Stomach (tissue), 19 donors: ENCODE measurements around the gene SRMS. TPM values are rescaled to one million over a fixed set of nuclear protein-coding genes. Genes with fewer than 3 reads are reported as not detected.

ENCODE experiments used
- DNase-seq, 2 donors: peaks; one replicate each; pipeline versions ENCODE4 v3.0.0 to v3.0.0-alpha.2; 2013 to 2019
- H3K27ac ChIP-seq, 5 donors: fragments of 200-600 bp in 4 of 5; sonication (generic) in 4 of 5; one replicate each; pipeline ENCODE4 v1.5.1; 2013 to 2019; ENCODE audit warnings: mild to moderate bottlenecking in 1 of 5, moderate library complexity in 1 of 5
- H3K27me3 ChIP-seq, 3 donors: fragments of 200-600 bp; sonication (generic); one replicate each; pipeline ENCODE4 v1.5.1; 2017 to 2019; ENCODE audit warnings: mixed run types in 1 of 3
- H3K36me3 ChIP-seq, 4 donors: fragments of 200-600 bp; sonication (generic); 1 replicate in 3 of 4; 2 replicates in 1 of 4; pipeline ENCODE4 v1.5.1; 2016 to 2019
- H3K4me1 ChIP-seq, 4 donors: fragments of 200-600 bp; sonication (generic); one replicate each; pipeline ENCODE4 v1.5.1; 2016 to 2019
- H3K4me3 ChIP-seq, 4 donors: fragments of 200-600 bp; sonication (generic) in 3 of 4; one replicate each; pipeline ENCODE4 v1.5.1; 2016 to 2019; ENCODE audit warnings: mild to moderate bottlenecking in 1 of 4
- H3K9me3 ChIP-seq, 4 donors: fragments of 200-600 bp; sonication (generic); one replicate each; pipeline ENCODE4 v1.5.1; 2016 to 2019
- EP300 ChIP-seq: sonication (generic); formaldehyde crosslinking; IDR thresholded peaks from one replicate; pipeline ENCODE4 v1.6.1; 2017; ENCODE audit warnings: antibody characterized with exemption
- POLR2A ChIP-seq, 4 donors: fragments of 450-650 bp; IDR thresholded peaks; one replicate each; pipeline ENCODE4 v1.6.1; 2016; ENCODE audit warnings: antibody characterized with exemption in 4 of 4, control low read depth in 2 of 4, mild to moderate bottlenecking in 1 of 4, moderate library complexity in 1 of 4
- POLR2AphosphoS5 ChIP-seq, 3 donors: sonication (generic); formaldehyde crosslinking; IDR thresholded peaks; one replicate each; pipeline ENCODE4 v1.6.1; 2016; ENCODE audit warnings: antibody characterized with exemption in 3 of 3
- WGBS, 5 donors: extraction: QIAGEN DNeasy Blood & Tissue Kit in 3 of 5; methylation state at CpG; one replicate each; pipeline versions ENCODE4 v1.1.5 to v1.1.7; 2013 to 2018; 5-methylcytosine and 5-hydroxymethylcytosine counted together
- intact Hi-C: fragments of 100-400 bp; cut with DNase I; formaldehyde crosslinking; loops from one replicate; pipeline ENCODE4 v1.15.1; 2023; ENCODE audit warnings: low total_unique reads
- long read RNA-seq, 10 donors: transcript quantifications; one replicate each; lab custom pipeline, GENCODE V29; 2026
- polyA plus RNA-seq, 3 donors: library from polyadenylated mRNA; stranded (reverse); fragments of 200-250 nt; gene quantifications; one replicate each; pipeline ENCODE4 v1.2.3, GENCODE V29; 2013
- total RNA-seq, 5 donors: library from RNA; depleted of rRNA; stranded (reverse); fragments of >200 nt; gene quantifications; one replicate each; pipeline versions ENCODE4 v1.1.0 to v1.2.3, GENCODE V29; 2014 to 2016
- TF ChIP-seq, protein P1 (sequence below), 7 experiments: fragments of 450-650 bp in 4 of 7; fragments of 200-600 bp in 3 of 7; sonication (generic) in 3 of 7; IDR thresholded peaks; one replicate each; pipeline ENCODE4 v1.5.1; 2016 to 2019; ENCODE audit warnings: antibody characterized with exemption in 7 of 7, control low read depth in 2 of 7, mild to moderate bottlenecking in 1 of 7
- donor health status: healthy with polysubstance abuse.
- donor health status: Bipolar disorder and iron deficiency.
- donor health status: healthy.

Gene SRMS, protein sequence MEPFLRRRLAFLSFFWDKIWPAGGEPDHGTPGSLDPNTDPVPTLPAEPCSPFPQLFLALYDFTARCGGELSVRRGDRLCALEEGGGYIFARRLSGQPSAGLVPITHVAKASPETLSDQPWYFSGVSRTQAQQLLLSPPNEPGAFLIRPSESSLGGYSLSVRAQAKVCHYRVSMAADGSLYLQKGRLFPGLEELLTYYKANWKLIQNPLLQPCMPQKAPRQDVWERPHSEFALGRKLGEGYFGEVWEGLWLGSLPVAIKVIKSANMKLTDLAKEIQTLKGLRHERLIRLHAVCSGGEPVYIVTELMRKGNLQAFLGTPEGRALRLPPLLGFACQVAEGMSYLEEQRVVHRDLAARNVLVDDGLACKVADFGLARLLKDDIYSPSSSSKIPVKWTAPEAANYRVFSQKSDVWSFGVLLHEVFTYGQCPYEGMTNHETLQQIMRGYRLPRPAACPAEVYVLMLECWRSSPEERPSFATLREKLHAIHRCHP
- total RNA-seq (1 to 10 TPM in 1 of 5 donors, under 1 TPM in 1, not detected in 3; 0.87 to 3.5 TPM), polyA plus RNA-seq (1 to 10 TPM in 1 of 3 donors, not detected in 2; 2.1 TPM)
- long read RNA-seq, donor 1: 0 reads
- long read RNA-seq, donor 2: 0 reads
- long read RNA-seq, donor 3: 0 reads
- long read RNA-seq, donor 4: 0 reads
- long read RNA-seq, donor 5: 0 reads
- long read RNA-seq, donor 6: 0 reads
- long read RNA-seq, donor 7: 0 reads
- long read RNA-seq, donor 8: 0 reads
- long read RNA-seq, donor 9: 0 reads
- long read RNA-seq, donor 10: 0 reads

DNA sequence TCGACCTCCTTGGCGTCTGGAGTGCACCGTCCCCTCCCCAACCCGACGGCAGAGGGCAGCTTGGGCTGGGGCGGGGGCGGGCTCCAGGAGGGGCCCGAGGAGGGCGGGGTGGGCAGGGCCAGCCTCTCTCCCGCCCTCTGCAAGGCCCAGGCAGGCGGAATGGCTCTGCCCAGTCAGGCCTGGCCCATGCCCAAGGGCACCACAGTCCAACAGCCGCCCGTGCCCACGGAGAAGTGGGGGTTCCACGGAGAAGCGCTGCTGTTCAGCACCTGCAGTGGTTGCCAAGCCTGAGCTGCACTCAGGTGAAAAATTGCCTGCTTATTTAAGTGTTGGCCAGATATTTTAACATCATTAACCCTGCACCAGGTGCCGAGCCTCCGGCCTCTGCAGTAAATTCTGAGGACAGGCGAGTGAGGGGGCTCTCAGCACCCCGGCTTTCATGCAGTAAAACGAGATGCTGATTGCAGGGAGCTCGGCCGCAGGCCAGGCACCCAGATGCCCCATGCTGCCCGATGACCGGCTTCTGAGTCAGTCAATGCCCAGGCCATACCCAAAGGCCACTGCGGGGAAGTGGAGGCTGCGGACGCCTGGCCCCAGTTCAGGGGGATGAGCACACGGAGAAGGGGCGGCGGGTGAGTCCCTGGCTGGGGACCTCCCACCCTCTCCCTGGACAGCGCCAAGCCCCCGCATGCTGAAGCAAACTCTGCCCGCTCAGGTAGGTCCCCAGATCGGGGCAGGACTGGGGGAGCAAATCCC, at the start of gene SRMS:
Gene SRMS (minus strand): TSS at position 25 of the 756 bp plus-strand sequence. CDS start 286 bp downstream, outside the sequence.
- H3K9me3 ChIP-seq: no peaks in the 10 kb centered on the region
- H3K4me3 ChIP-seq: no peak within 1 kb of the TSS
- peaks cover 0 to 82% (median 4%) of the 10 kb centered on the region in 3 donors for H3K27me3 ChIP-seq
- intact Hi-C loops: no loop called here
- no peak for DNase-seq
- no peak within 1 kb of the TSS for H3K27ac ChIP-seq
- H3K4me1 ChIP-seq: peaks cover 0 to 13% (median 3%) of the 10 kb centered on the region in 4 donors
- TF ChIP-seq POLR2A (IDR thresholded peaks at IDR 0.05): no peak
- TF ChIP-seq, protein P1, sequence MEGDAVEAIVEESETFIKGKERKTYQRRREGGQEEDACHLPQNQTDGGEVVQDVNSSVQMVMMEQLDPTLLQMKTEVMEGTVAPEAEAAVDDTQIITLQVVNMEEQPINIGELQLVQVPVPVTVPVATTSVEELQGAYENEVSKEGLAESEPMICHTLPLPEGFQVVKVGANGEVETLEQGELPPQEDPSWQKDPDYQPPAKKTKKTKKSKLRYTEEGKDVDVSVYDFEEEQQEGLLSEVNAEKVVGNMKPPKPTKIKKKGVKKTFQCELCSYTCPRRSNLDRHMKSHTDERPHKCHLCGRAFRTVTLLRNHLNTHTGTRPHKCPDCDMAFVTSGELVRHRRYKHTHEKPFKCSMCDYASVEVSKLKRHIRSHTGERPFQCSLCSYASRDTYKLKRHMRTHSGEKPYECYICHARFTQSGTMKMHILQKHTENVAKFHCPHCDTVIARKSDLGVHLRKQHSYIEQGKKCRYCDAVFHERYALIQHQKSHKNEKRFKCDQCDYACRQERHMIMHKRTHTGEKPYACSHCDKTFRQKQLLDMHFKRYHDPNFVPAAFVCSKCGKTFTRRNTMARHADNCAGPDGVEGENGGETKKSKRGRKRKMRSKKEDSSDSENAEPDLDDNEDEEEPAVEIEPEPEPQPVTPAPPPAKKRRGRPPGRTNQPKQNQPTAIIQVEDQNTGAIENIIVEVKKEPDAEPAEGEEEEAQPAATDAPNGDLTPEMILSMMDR (IDR thresholded peaks at IDR 0.05): no peak
- no peak for TF ChIP-seq EP300
- no peaks in the 10 kb centered on the region for H3K36me3 ChIP-seq
- WGBS, 5 donors: 55 to 65% (median 57%) methylated on average over 26 to 35 of the region's 35 CpGs; no CpG with 5 or more reads in 1 of the 5 donors

DNA sequence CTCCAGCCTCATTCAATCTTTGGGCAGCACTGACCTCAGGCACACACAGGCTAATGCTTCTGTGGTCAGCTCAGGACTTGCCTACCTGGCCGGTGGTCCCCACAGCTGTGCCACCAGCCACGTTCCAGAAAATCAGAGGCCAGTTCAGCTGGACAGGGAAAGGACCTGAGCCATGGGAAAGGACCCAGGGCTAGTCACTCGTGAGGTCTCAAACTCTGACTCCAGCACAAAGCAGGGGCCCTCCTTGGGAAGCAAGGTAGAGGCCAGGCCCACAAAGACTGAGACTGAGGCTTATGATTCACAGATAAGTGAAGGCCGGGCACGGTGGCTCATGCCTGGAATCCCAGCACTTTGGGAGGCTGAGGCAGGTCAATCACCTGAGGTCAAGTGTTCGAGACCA, 48.9 kb upstream of the SRMS start:
- Histone ChIP-seq H3K27me3 (no peaks in the 10 kb centered on the region), H3K4me3 (no peak overlapping the region), H3K9me3 (no peaks in the 10 kb centered on the region), H3K27ac (no peak overlapping the region), H3K4me1 (no peaks in the 10 kb centered on the region), H3K36me3 (peaks cover 33 to 100% (median 96%) of the 10 kb centered on the region in 4 donors)
- WGBS, 5 donors: 81 to 92% (median 89%) methylated on average over 4 to 6 of the region's 6 CpGs
- no peak for DNase-seq
- intact Hi-C loops: no loop called here
- TF ChIP-seq POLR2AphosphoS5 (IDR thresholded peaks at IDR 0.05) (no peak), EP300 (no peak), POLR2A (IDR thresholded peaks at IDR 0.05) (no peak)
- TF ChIP-seq, protein P1 (IDR thresholded peaks at IDR 0.05): no peak

DNA sequence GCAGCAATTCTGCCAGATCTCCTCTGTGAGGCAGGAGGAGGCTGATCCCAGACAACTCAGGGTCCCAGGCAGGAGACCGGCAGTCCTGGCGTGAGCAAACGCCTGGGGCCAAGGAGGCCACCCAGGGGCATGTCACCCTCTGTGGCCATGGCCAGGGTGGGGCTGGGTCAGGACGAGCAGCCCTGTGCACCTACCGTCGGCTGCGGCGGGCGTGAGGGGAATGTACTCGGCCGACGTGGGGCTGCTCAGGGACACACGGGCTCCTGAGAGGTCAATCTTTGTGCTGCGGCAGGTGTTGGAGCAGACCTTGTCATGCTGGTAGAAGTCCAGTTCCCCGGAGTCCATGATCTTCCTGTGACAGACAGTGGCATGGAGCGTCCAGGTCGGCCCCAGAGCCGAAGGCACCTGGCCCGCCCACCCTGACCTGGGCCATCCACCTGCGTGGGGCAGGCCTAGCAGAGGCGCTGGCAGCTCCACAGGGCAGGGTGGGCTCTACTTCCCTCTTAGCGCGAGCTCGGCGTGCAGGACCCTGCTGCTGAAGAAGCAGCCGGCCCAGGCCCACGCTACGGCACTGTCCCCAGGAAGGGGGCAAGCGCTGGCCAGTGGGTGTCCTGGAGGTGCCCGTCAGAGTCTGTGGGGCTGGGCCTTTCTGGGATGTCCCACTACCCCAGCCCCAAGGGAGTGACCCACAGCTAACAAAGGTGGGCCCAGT, 48.0 kb upstream of the SRMS start:
- Histone ChIP-seq H3K9me3 (no peaks in the 10 kb centered on the region), H3K4me1 (no peaks in the 10 kb centered on the region), H3K27me3 (no peaks in the 10 kb centered on the region), H3K4me3 (no peak overlapping the region), H3K27ac (no peak overlapping the region), H3K36me3 (peaks cover 35 to 100% (median 96%) of the 10 kb centered on the region in 4 donors)
- intact Hi-C loops: no loop called here
- no peak for DNase-seq
- TF ChIP-seq POLR2AphosphoS5 (IDR thresholded peaks at IDR 0.05) (no peak), POLR2A (IDR thresholded peaks at IDR 0.05) (no peak), EP300 (no peak)
- TF ChIP-seq, protein P1 (IDR thresholded peaks at IDR 0.05): no peak
- 88 to 97% (median 94%) methylated on average over 21 to 30 of the region's 30 CpGs for WGBS, 5 donors
